HG03060 (cell line): ENCODE measurements around the gene TOR1A.

Experiments
- ATAC-seq: cut with Tn5 transposase; IDR thresholded peaks from one replicate; pipeline ENCODE4 v1.9.1; 2021; ENCODE audit warnings: low read depth, moderate number of reproducible peaks; ENCODE audit not compliant: unreplicated experiment

The TOR1A gene

GRCh38 chr9:129823935-129824601 lies at the start of gene TOR1A:
Gene TOR1A (minus strand): TSS chr9:129824136. CDS start chr9:129824085, 51 bp downstream.
- peak; percentile 78 for ATAC-seq

GRCh38 chr9:129871046-129871445 lies 47.1 kb upstream of the TOR1A start:
- ATAC-seq: no peak

DNA sequence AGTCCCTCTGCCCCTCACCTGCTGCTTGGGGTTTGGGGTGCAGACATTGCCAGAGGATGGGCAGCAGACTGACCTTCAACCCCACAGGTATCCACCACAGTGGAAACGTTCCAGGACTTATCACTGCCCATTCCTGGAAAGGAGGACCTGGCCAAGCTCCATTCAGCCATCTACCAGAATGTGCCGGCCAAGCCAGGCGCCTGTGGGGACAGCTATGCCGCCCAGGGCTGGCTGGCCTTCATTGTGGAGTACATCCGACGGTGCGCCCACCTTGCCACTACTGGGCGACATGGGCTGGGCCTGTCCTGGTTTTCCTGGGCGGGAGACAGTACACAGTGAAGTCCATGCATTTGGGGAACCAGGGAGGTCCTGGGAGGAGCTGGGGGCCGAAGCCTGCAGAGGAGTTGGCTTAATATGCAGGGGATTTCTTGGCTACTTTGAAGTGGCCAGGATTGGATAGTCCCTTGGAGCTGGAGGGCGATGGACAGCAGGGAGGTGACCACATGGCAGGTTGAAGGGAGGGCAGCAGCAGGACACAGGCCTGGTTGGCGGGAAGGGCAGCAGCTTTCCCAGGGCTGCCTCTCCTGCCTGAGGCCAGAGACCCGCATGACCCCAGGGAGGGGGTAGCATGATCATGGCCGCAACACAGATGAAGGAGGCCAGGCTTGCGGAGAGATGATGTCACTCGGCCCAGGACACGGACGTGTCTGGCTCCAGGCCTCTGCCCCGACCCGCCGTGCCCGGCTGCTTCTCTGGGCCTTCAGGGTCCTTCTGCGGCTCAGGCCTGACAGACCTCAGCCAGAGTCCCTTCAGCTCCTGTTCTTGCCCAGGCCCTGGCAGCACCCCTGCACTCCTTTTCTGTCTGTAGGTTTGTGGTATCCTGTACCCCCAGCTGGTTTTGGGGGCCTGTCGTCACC lies 45.9 kb upstream of the TOR1A start:
- no peak for ATAC-seq

DNA sequence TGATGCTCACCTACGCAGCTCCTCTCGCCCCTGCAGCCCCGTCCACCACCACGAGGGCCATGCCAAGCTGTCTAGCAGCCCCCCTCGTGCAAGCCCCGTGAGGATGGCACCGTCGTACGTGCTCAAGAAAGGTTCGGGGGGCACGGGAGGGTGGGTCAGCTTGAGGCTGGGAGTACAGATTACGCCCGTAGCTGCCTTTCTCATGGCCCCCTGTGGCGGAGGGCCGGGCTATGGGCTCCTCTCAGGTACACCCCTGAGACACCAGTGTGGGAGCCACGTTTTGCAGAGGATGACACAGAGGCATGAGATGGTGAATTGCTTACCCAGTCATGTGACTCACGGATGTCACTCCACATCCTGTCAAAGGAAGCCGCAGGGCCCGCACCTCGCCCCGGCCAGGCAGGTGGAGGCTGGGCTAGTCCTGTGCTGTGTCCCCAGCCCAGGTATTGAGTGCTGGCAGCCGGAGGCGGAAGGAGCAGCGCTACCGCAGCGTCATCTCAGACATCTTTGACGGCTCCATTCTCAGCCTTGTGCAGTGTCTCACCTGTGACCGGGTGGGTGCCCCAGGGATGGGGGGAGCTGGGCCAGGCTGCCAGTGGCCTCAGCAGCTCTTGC lies 45.0 kb upstream of the TOR1A start:
- ATAC-seq: no peak

GRCh38 chr9:129868023-129868871 lies 44.3 kb upstream of the TOR1A start:
- ATAC-seq: no peak

DNA sequence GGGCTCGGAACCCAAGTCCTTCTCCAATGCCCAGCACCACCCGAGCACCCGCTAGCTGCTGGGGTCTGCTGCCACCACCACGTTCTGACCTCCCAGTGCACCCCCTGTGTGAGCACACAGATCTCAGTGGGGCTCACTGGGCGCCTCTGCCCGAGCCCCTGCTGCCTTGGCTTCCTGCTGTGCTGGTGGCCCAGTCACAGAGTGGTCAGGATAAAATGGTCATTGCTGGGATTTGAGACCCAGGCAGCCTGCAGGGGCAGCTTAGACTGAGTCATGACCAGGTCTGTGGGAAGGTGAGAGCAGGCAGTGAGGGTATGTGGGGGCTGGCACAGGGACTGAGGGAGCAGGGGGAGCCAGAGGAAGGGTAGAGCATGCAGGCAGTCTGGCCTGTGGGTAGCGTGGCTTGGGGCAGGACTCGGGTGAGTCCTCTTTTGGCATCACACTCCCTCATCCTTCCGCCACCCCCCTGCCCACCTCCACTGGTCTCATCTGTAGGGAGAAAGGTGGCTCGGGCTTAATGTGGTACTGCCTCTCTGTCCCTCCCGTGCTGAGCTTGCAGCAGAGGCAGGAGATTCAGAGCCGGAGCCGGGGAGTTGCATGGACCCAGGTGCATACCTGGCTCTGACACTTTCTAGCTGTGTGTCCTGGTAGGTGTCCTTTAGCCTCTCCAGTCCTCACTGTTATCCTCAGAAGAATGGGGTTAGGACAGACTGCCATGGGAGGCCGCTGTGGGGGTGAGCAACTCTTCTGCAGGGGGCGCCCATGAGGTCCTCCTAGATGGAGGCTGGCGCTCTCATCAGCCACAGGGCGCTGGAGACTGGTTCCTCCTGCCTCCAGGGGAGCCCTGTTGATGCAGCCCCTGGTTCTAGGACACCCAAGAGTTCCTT lies 43.4 kb upstream of the TOR1A start:
- ATAC-seq: no peak

DNA sequence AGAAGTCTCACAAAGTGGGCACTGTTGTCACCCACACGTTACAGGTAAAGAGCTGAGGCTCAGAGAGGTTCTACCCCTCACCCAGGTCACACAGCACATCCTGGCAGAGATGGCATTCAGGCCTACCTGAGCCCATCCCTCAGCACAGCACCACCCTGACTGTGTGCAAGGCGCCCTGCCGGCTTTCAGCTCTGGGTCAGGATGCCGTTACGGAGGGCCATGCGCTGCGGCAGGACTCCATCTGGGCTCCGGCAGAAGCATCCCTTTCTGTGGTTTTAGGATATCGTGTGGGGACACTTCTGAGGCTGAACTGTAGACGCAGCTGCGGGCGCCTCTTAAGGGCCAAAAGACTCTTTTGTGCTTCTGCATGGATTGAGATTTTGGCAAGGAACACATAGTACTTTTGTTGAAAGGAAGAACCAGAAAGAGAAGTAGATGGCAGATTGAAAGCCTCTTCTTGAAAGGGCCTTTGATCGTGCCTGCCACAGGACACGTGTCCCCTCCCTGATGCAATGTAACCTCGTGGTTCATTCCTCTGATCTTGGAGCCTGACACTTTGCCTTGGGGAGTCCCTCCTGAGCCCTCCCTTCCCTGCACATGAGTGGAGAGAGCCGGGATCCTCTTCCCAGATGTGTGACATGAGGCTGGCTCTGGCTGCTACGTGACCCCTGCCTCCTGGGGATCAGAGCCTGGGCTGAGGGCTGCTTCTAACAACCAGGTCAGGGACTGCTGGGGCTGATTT lies 42.6 kb upstream of the TOR1A start:
- ATAC-seq: no peak

DNA sequence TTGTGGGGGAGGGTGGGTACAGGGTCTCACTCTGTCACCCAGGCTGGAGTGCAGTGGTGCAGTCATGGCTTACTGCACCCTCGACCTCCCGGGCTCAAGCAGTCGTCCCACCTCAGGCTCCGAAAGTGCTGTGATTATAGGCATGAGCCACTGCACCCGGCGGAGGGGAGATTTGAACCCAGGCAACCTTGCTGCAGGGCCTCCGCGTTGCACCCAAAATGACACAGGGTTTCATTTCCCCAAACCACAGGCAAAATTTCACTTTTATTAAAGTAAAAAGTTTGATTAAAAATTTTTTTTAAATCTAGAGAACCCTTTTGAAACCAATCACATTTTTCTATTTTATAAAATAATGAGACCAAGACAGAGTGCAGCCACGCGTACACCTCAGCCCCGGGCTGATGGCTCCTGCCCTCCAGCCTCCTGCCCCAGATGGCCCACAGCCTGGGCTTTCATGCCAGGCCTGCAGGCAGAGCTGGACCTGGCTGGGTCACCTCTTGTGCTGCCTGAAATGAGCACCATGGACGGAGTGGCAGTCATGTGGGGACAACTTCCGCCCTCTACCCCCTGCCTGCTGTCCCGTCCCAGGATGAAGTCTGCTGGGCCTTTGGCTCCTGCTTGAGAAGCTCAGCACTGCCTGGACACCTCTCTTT lies 41.9 kb upstream of the TOR1A start:
- ATAC-seq: no peak

DNA sequence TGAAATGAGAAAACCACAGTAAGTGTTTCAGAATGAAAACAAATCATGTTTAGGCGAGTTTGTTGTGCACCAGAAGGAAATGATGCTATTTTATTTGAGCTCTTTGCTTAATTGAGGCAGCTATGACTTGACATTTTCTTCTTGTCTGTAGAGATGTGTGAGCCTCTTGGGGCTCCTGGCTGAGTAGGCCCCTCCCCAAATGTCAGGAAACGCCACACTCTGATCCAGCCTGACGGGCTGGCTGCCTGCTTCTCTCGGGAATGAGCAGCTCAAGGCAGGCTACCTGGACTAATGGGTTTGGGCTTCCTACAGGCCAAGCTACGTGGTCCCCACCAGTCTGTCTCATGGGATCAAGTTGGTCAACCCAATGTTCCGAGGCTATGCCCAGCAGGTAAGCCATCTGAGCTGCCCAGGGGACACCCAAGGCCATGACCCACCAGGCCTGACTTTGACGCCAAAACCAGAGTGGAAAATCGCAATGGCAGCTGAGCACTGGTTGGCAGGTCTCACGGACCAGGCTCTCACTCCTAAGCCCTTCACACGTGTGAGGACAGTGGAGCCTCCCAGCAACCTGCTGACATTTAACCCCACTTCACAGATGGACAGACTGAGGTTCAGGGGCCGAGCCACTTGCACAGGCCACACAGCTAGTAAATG lies 41.2 kb upstream of the TOR1A start:
- ATAC-seq: no peak

DNA sequence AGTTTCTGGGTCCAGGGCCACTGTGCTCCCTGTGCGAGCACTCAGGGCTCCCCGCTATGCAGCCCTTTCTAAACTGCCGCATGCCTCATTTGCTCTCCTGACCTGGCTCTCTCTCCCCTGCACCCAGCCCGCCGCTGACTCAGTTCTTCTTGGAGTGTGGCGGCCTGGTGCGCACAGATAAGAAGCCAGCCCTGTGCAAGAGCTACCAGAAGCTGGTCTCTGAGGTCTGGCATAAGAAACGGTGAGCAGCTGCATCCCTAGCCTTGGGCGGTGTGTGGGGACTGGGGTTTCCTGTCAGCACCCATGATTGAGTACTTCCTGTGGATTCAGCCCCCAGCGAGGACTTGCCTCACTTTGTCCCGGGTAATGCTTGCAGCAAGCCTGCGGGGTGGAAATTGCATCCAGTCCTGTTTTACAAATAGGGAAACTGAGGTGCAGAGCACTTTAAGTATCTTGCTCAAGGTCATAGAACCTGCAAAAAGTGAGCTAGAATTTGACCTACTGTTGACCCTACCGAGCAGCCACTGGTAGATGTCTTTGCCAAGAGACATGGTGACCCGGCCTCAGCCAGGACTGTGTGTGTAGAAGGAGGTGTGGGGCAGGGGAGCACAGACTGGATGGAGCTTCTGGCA lies 39.2 kb upstream of the TOR1A start:
- no peak for ATAC-seq

GRCh38 chr9:129861447-129861827 lies 37.5 kb upstream of the TOR1A start:
- ATAC-seq: no peak

DNA sequence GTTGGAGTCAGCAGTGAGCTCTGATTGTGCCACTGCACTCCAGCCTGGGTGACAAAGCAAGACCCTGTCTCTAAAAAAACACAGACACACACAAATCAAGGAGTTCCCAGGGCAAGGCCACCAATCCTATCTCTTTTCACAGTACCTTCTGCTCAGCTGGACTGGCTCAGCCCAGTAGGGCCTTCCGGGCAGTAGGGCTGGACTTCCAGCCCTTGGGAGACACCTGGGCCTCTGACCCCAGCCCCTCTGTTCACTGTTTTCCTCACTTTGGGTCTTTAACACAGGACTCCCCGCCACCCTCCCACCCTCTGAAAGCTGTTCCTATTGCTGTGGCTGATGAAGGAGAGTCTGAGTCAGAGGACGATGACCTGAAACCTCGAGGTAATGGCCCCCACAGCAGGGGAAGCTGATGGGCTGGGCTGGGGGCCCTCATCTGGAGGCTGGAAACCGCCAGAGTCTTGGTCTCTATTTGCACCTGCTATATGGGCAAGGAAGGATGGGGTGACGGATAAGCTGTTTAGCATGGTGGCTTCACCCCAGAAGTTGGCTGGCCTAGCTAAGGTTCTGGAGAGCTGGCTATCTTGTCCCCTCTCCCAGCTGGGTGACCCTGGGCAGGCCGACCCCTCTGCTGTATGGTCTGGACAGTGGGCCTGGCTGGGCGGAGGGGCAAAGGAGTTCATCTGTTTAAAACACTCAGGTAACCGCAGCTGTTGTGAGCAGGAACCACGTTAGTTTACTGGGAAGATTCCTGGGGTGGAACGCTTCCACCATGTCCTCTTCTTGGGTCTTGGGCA lies 36.9 kb upstream of the TOR1A start:
- ATAC-seq: no peak

GRCh38 chr9:129858167-129858962 lies 34.4 kb upstream of the TOR1A start:
- ATAC-seq: no peak

GRCh38 chr9:129857207-129857606 lies 33.3 kb upstream of the TOR1A start:
- no peak for ATAC-seq

DNA sequence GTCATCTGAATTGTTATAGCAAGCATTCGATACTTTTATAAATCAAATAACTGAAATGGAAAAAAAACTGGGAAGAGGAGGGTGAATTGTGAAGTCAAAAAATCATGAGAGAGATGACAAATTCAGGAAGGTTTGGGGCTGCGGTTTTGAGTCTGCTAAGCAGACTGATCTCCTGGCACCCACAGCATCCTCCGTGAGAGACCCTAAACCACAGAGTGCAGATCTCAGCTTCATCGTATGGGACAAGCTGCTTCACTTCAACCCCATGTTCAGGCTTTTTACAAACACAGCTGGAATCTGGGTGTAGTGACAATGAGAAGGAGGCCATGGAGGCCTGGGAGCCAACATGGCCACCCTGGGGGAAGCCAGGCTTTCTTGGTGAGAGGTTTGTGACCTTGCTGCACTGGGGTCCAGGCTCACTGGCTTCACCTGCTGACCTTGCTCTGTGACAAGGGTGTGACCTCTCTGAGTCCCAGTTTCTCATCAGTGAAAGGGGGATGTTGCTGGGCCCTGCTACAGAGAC lies 30.7 kb upstream of the TOR1A start:
- ATAC-seq: no peak

DNA sequence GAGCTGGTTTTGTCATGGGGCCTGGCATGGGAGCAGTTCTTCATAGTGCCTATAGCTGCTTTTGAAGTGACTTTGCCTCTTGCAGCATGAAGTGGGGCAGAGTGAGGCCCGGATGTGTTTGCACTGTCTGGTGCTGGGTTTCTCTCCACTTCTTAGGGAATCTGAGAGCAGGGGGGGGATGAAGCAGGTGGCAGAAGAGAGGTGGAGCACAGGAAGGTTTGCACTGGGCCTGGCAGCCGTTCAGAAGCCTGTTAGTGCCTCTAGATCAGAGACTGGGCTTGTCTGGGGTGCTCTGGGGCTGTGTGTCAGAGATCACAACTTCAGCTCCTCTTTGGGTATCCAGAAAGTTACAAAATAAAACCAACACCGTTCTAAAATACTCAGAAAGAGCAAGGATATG lies 29.7 kb upstream of the TOR1A start:
- ATAC-seq: no peak
